ENCODE measurements around the gene SMPD1. TPM values are rescaled to one million over a fixed set of nuclear protein-coding genes. Genes with fewer than 3 reads are reported as not detected.

The SMPD1 gene
- total RNA-seq, 2 donors from 2014 or later, result 44.5 to 71.7 TPM

GRCh38 chr11:6404342-6405051 is 14.2 kb downstream of the SMPD1 start:
- Histone ChIP-seq H3K4me1 (peaks cover 0 to 19% of the 10 kb centered on the region in 2 donors), H3K4me3 (no peak overlapping the region), H3K27ac (no peak overlapping the region), H3K9me3 (no peaks in the 10 kb centered on the region), H3K27me3 (no peaks in the 10 kb centered on the region), H3K36me3 (peaks cover 28% of the 10 kb centered on the region)
- DNase-seq (ENCODE audit: low spot score), result no peak
- TF ChIP-seq CTCF (IDR thresholded peaks at IDR 0.05), result no peak

DNA sequence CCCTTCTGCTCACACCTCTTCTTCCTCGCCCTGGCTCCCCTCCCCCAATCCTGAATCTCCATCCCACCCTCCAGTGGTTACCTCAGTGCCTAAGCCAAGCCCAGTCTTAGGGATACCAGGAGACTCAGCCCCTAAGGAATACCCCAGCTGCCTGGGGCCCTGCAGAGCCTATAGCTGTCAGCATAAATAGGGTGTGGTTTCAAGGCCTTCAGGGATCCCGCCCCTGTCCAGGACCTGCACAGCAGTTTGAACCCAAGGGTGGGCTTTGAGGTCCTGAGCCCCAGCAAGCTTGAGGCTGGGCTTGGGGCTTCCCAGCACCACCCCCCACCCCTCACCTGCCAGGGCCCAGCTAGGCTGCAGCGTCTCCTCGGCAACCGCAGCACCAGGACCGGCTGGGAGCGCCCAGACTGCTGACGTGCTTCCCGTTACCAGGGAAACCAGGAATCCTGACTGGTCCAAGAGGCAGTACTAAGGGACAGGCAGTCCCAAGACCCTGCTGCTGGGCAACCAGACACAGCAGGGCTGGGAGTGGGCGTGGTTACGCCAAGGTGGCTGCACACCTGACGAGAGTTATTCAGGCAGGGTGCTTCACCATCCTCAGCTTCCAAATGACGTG is 14.9 kb downstream of the SMPD1 start:
- no peaks in the 10 kb centered on the region for H3K27me3 ChIP-seq
- DNase-seq (ENCODE audit: low spot score), result no peak
- H3K9me3 ChIP-seq, result no peaks in the 10 kb centered on the region
- H3K4me1 ChIP-seq, result peaks cover 0 to 19% of the 10 kb centered on the region in 2 donors
- no peak overlapping the region for H3K27ac ChIP-seq
- TF ChIP-seq CTCF (IDR thresholded peaks at IDR 0.05), result no peak
- peaks cover 34% of the 10 kb centered on the region for H3K36me3 ChIP-seq
- H3K4me3 ChIP-seq, result no peak overlapping the region

GRCh38 chr11:6405846-6406245 is 15.6 kb downstream of the SMPD1 start:
- Histone ChIP-seq H3K27ac (no peak overlapping the region), H3K4me3 (no peak overlapping the region), H3K9me3 (no peaks in the 10 kb centered on the region), H3K4me1 (peaks cover 0 to 19% of the 10 kb centered on the region in 2 donors), H3K27me3 (no peaks in the 10 kb centered on the region), H3K36me3 (peaks cover 35% of the 10 kb centered on the region)
- DNase-seq (ENCODE audit: low spot score), result no peak
- no peak for TF ChIP-seq CTCF (IDR thresholded peaks at IDR 0.05)

- no peak for TF ChIP-seq CTCF (IDR thresholded peaks at IDR 0.05)
- no peak overlapping the region for H3K4me3 ChIP-seq
- DNase-seq (ENCODE audit: low spot score), result no peak
- no peaks in the 10 kb centered on the region for H3K9me3 ChIP-seq
- peaks cover 0 to 16% of the 10 kb centered on the region in 2 donors for H3K4me1 ChIP-seq
- no peak overlapping the region for H3K27ac ChIP-seq
- H3K36me3 ChIP-seq, result peaks cover 35% of the 10 kb centered on the region
- H3K27me3 ChIP-seq, result no peaks in the 10 kb centered on the region
These were observed 16.1 kb downstream of the SMPD1 start for GRCh38 chr11:6406370-6406769.

GRCh38 chr11:6410695-6411430 is 20.6 kb downstream of the SMPD1 start:
- no peaks in the 10 kb centered on the region for H3K27me3 ChIP-seq
- no peak for TF ChIP-seq CTCF (IDR thresholded peaks at IDR 0.05)
- H3K4me3 ChIP-seq, result no peak overlapping the region
- peaks cover 0 to 6% of the 10 kb centered on the region in 2 donors for H3K4me1 ChIP-seq
- DNase-seq (ENCODE audit: low spot score), result no peak
- H3K36me3 ChIP-seq, result peaks cover 22% of the 10 kb centered on the region
- H3K9me3 ChIP-seq, result no peaks in the 10 kb centered on the region
- H3K27ac ChIP-seq, result no peak overlapping the region
